ENCODE data around the gene FHOD1. TPM values are rescaled to one million over a fixed set of nuclear protein-coding genes. Genes with fewer than 3 reads are reported as not detected.

The FHOD1 gene
- polyA plus RNA-seq, 1 of the 3 experiments (the other 2 are of a cell fraction), result 70.9 TPM

DNA sequence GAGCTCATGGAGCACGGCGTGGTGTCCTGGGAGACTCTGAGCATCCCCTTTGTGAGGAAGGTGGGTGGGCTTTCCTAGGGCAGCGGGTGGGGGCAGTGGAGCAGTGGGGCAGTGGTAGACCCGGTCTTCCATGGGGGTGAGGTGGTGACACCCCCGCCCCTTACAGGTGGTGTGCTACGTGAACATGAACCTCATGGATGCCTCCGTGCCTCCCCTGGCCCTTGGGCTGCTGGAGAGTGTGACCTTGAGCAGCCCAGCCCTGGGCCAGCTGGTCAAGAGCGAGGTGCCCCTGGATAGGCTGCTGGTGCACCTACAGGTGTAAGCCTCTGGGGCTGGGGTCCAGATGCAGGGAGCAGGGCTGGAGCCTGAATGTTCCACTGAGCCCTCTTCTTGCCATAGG is 46.8 kb downstream of the FHOD1 start:
- 100% methylated on average over 1 of the region's 8 CpGs for WGBS (ENCODE audit: low lambda C conversion rate)
- no peaks in the 10 kb centered on the region for H3K9me2 ChIP-seq
- no peak overlapping the region for H3K4me3 ChIP-seq (ENCODE audit: low read depth in 2 of 2, low read length in 1 of 2)
- no peaks in the 10 kb centered on the region; a peak in 1 of 4 replicates for H3K4me1 ChIP-seq (ENCODE audit: control insufficient read depth in 1 of 2, insufficient read depth in 2 of 2, low read depth in 1 of 2, low read length in 1 of 2)
- H3K36me3 ChIP-seq (replicated peaks in 1 of 2; ENCODE audit: control insufficient read depth in 1 of 2, insufficient read depth in 2 of 2, low read length in 1 of 2), result peaks cover 25 to 74% of the 10 kb centered on the region in 2 experiments
- no peak overlapping the region for H2AFZ ChIP-seq (ENCODE audit: low read depth)
- H3K9ac ChIP-seq, result no peak overlapping the region
- ChIA-PET CTCF (interaction anchor here (1.0 kb wide), 1 partner anchor 305 kb away, joined by 4 read pairs; no protein-coding TSS in a partner anchor), POLR2A (interaction anchor here (1.4 kb wide), 1 partner anchor 8 kb away, joined by 4 read pairs; no protein-coding TSS in a partner anchor)
- H3K4me2 ChIP-seq, result no peak overlapping the region
- H3K27me3 ChIP-seq (ENCODE audit: insufficient read depth), result no peaks in the 10 kb centered on the region
- no peaks in the 10 kb centered on the region for H3K9me3 ChIP-seq
- TF ChIP-seq, protein P1, sequence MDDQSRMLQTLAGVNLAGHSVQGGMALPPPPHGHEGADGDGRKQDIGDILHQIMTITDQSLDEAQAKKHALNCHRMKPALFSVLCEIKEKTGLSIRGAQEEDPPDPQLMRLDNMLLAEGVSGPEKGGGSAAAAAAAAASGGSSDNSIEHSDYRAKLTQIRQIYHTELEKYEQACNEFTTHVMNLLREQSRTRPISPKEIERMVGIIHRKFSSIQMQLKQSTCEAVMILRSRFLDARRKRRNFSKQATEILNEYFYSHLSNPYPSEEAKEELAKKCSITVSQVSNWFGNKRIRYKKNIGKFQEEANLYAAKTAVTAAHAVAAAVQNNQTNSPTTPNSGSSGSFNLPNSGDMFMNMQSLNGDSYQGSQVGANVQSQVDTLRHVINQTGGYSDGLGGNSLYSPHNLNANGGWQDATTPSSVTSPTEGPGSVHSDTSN (IDR thresholded peaks at IDR 0.05), result no peak
- no peak for TF ChIP-seq FOXM1 (IDR thresholded peaks at IDR 0.05; ENCODE audit: low read depth)
- TF ChIP-seq, protein P2, sequence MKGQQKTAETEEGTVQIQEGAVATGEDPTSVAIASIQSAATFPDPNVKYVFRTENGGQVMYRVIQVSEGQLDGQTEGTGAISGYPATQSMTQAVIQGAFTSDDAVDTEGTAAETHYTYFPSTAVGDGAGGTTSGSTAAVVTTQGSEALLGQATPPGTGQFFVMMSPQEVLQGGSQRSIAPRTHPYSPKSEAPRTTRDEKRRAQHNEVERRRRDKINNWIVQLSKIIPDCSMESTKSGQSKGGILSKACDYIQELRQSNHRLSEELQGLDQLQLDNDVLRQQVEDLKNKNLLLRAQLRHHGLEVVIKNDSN (IDR thresholded peaks at IDR 0.05; ENCODE audit: borderline replicate concordance, low read depth), result no peak
- no peak for TF ChIP-seq CHD2 (IDR thresholded peaks at IDR 0.05; ENCODE audit: low read length, partially characterized antibody)
- no peak for TF ChIP-seq POLR2AphosphoS5 (IDR thresholded peaks at IDR 0.05; ENCODE audit: low read depth, low read length)
- TF ChIP-seq GATA2 (CRISPR knock-in tag; IDR thresholded peaks at IDR 0.05), result no peak
- TF ChIP-seq FOSL2 (IDR thresholded peaks at IDR 0.05; ENCODE audit: borderline replicate concordance, low read depth), result no peak
- TF ChIP-seq, protein P3, sequence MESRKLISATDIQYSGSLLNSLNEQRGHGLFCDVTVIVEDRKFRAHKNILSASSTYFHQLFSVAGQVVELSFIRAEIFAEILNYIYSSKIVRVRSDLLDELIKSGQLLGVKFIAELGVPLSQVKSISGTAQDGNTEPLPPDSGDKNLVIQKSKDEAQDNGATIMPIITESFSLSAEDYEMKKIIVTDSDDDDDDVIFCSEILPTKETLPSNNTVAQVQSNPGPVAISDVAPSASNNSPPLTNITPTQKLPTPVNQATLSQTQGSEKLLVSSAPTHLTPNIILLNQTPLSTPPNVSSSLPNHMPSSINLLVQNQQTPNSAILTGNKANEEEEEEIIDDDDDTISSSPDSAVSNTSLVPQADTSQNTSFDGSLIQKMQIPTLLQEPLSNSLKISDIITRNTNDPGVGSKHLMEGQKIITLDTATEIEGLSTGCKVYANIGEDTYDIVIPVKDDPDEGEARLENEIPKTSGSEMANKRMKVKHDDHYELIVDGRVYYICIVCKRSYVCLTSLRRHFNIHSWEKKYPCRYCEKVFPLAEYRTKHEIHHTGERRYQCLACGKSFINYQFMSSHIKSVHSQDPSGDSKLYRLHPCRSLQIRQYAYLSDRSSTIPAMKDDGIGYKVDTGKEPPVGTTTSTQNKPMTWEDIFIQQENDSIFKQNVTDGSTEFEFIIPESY (IDR thresholded peaks at IDR 0.05; ENCODE audit: borderline replicate concordance, low read depth), result no peak
- TF ChIP-seq, protein P4, sequence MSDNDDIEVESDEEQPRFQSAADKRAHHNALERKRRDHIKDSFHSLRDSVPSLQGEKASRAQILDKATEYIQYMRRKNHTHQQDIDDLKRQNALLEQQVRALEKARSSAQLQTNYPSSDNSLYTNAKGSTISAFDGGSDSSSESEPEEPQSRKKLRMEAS (IDR thresholded peaks at IDR 0.05; ENCODE audit: low read depth), result no peak
- TF ChIP-seq, protein P5, sequence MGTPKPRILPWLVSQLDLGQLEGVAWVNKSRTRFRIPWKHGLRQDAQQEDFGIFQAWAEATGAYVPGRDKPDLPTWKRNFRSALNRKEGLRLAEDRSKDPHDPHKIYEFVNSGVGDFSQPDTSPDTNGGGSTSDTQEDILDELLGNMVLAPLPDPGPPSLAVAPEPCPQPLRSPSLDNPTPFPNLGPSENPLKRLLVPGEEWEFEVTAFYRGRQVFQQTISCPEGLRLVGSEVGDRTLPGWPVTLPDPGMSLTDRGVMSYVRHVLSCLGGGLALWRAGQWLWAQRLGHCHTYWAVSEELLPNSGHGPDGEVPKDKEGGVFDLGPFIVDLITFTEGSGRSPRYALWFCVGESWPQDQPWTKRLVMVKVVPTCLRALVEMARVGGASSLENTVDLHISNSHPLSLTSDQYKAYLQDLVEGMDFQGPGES (IDR thresholded peaks at IDR 0.05; ENCODE audit: low read depth, low read length), result no peak
- TF ChIP-seq EP300 (IDR thresholded peaks at IDR 0.05; ENCODE audit: borderline replicate concordance in 1 of 2, low read depth in 1 of 2, low read length in 1 of 2), result no peak
- TF ChIP-seq RFX5 (IDR thresholded peaks at IDR 0.05; ENCODE audit: low read length), result no peak
- no peak for TF ChIP-seq SMC3 (IDR thresholded peaks at IDR 0.05; ENCODE audit: low read depth, low read length)
- TF ChIP-seq MEF2A (IDR thresholded peaks at IDR 0.05; ENCODE audit: borderline replicate concordance, low read depth), result no peak
- no peak for TF ChIP-seq TCF12 (IDR thresholded peaks at IDR 0.05)
- no peaks in the 10 kb centered on the region for H4K20me1 ChIP-seq (ENCODE audit: insufficient read depth)
- no peak for DNase-seq
- H3K79me2 ChIP-seq (ENCODE audit: insufficient read depth), result peaks cover 12% of the 10 kb centered on the region; the same call in 1 of the 2 replicates
- no peak overlapping the region for H3K27ac ChIP-seq (ENCODE audit: low read depth in 2 of 2, low read length in 1 of 2)
- H3F3A ChIP-seq (replicated peaks; ENCODE audit: insufficient read depth), result peaks cover 24% of the 10 kb centered on the region
